Measurements from ENCODE around the gene LRRC47.

LRRC47 gene

GRCh38 chr1:3729594-3730542, 66.4 kb downstream of the LRRC47 start:
- no peak overlapping the region for H3K4me3 ChIP-seq (ENCODE audit: low read depth, low read length)
- no peak for TF ChIP-seq CTCF (IDR thresholded peaks at IDR 0.05; ENCODE audit: insufficient read depth, low read depth, low read length, missing control alignments)
- no peak for DNase-seq (ENCODE audit: low read depth)
